K562 (cell line): ENCODE results near the gene SMARCA4. TPM values are rescaled to one million over a fixed set of nuclear protein-coding genes. Genes with fewer than 3 reads are reported as not detected.

Source experiments
- ATAC-seq: fragments of 200-7000 bp; cut with Tn5 transposase; 3 replicates; pipeline ENCODE4 v1.9.1; 2020; ENCODE audit warnings: moderate library complexity
- BruUV-seq: library from RNA; stranded (reverse); fragments of 400-500 nt; replicated peaks from 2 replicates; lab custom pipeline; 2021; lab: Mats Ljungman, UMichigan
- CTCF ChIA-PET: fragments of 300-600 bp; formaldehyde crosslinking; extraction: SDS; loops from one replicate; lab custom pipeline; 2021; ENCODE audit warnings: low intra/inter-chr PET ratio; lab: Yijun Ruan, JAX
- POLR2A ChIA-PET: fragments of 300-600, 350-650 bp; sonication (Branson Sonifier 250); formaldehyde crosslinking; extraction: SDS; loops from one replicate; lab custom pipeline; 2021; ENCODE audit warnings: antibody characterized with exemption, inconsistent platforms; lab: Yijun Ruan, JAX
- DNase-seq, 4 experiments: peaks; one replicate each; pipeline versions ENCODE4 v3.0.0 to v3.0.0-alpha.2; 2011 to 2018; ENCODE audit warnings: low spot score in 3 of 4, mixed read lengths in 3 of 4; ENCODE audit errors: extremely low read depth in 1 of 4
- FAIRE-seq: peaks from 2 replicates; lab custom pipeline; 2011; peaks lifted over from hg19 to GRCh38; lab: Jason Lieb, UNC
- H2AFZ ChIP-seq: 2 replicates; pipeline ENCODE4 v1.6.0; 2011; ENCODE audit warnings: low read depth, low read length, control low read depth, inconsistent platforms
- H3K27ac ChIP-seq: fragments of 200-600 bp; 3 replicates; pipeline ENCODE4 v1.8.0; 2011; ENCODE audit warnings: low read depth, mild to moderate bottlenecking, control low read depth, inconsistent platforms, low read length, moderate library complexity, mixed read lengths; ENCODE audit errors: extremely low read depth
- H3K27me3 ChIP-seq, 2 experiments: fragments of 300-600 bp in 1 of 2; 2 replicates in 1 of 2; 3 replicates in 1 of 2; pipeline versions ENCODE4 v1.6.0 to v1.8.0; 2011; ENCODE audit warnings: inconsistent platforms in 2 of 2, low read length in 2 of 2, mild to moderate bottlenecking in 1 of 2, mixed read lengths in 1 of 2, moderate library complexity in 1 of 2; ENCODE audit not compliant: control insufficient read depth in 2 of 2, insufficient read depth in 2 of 2
- H3K36me3 ChIP-seq: fragments of 300-600 bp; 3 replicates; pipeline ENCODE4 v1.8.0; 2011; ENCODE audit warnings: mild to moderate bottlenecking, low read length, inconsistent platforms; ENCODE audit not compliant: control insufficient read depth, insufficient read depth
- H3K4me1 ChIP-seq, 2 experiments: fragments of 200-600 bp in 1 of 2; replicated peaks in 1 of 2; 2 replicates in 1 of 2; 3 replicates in 1 of 2; pipeline versions ENCODE4 v1.5.1 to v1.8.0; 2011; ENCODE audit warnings: inconsistent platforms in 2 of 2, low read length in 2 of 2, mild to moderate bottlenecking in 1 of 2, mixed read lengths in 1 of 2, moderate library complexity in 1 of 2; ENCODE audit not compliant: control insufficient read depth in 2 of 2, insufficient read depth in 2 of 2
- H3K4me2 ChIP-seq: 2 replicates; pipeline ENCODE4 v1.6.1; 2011; ENCODE audit warnings: low read length, control low read depth, inconsistent platforms, mixed read lengths; ENCODE audit not compliant: insufficient read depth
- H3K4me3 ChIP-seq: fragments of 200-600 bp; sonication (generic), shearing (Covaris generic); 2 replicates; pipeline ENCODE4 v1.5.1; 2016; ENCODE audit warnings: control low read depth, inconsistent platforms
- H3K79me2 ChIP-seq: fragments of 200-600 bp; 3 replicates; pipeline ENCODE4 v1.8.0; 2011; ENCODE audit warnings: low read length, inconsistent platforms; ENCODE audit not compliant: control insufficient read depth, insufficient read depth
- H3K9ac ChIP-seq, 2 experiments: 2 replicates each; pipeline versions ENCODE4 v1.6.0 to v1.6.1; 2011; ENCODE audit warnings: low read depth in 2 of 2, low read length in 2 of 2, control low read depth in 1 of 2, inconsistent platforms in 1 of 2, mild to moderate bottlenecking in 1 of 2, mixed read lengths in 1 of 2; ENCODE audit not compliant: insufficient read depth in 1 of 2
- H3K9me1 ChIP-seq: one replicate; pipeline ENCODE4 v1.6.0; 2011; ENCODE audit warnings: inconsistent platforms, mild to moderate bottlenecking, low read length, moderate library complexity; ENCODE audit not compliant: control insufficient read depth, insufficient read depth
- H3K9me3 ChIP-seq: replicated peaks from 2 replicates; pipeline ENCODE4 v1.5.1; 2011; ENCODE audit warnings: low read depth, low read length, inconsistent platforms; ENCODE audit not compliant: control insufficient read depth, insufficient read depth
- H4K20me1 ChIP-seq: replicated peaks from 2 replicates; pipeline ENCODE4 v1.6.1; 2011; ENCODE audit warnings: low read length, inconsistent platforms, mixed read lengths; ENCODE audit not compliant: control insufficient read depth, insufficient read depth
- CCNT2 ChIP-seq: IDR thresholded peaks from 2 replicates; pipeline ENCODE4 v1.6.1; 2011; ENCODE audit warnings: borderline replicate concordance, low read depth, mild to moderate bottlenecking, moderate library complexity, mixed read lengths, low read length; ENCODE audit not compliant: insufficient read length; ENCODE audit errors: extremely low read depth
- CEBPG ChIP-seq, 3 experiments: fragments of 200-800 bp in 1 of 3; sonication (Bioruptor generic) in 1 of 3; sonication (generic) in 1 of 3; formaldehyde crosslinking in 1 of 3; IDR thresholded peaks in 2 of 3; conservative IDR thresholded peaks in 1 of 3; 2 replicates each; pipeline versions ENCODE4 v1.6.1 to v1.8.0; 2016 to 2022; ENCODE audit warnings: missing compliant biosample characterization in 2 of 3, missing genetic modification characterization in 2 of 3, mild to moderate bottlenecking in 1 of 3, missing genetic modification reagents in 1 of 3
- ELF2 ChIP-seq: fragments of 250-450 bp; sonication (Bioruptor Pico); IDR thresholded peaks from 2 replicates; pipeline ENCODE4 v1.5.0; 2021; ENCODE audit warnings: mild to moderate bottlenecking
- KDM5B ChIP-seq: fragments of 200-600 bp; sonication (generic); IDR thresholded peaks from 2 replicates; pipeline ENCODE4 v1.6.1; 2012; ENCODE audit warnings: low read depth, mild to moderate bottlenecking, moderate library complexity, low read length, control low read depth, inconsistent platforms; ENCODE audit not compliant: insufficient replicate concordance
- KLF13 ChIP-seq: fragments of 450-650 bp; IDR thresholded peaks from 2 replicates; pipeline ENCODE4 v1.6.1; 2016; ENCODE audit warnings: missing genetic modification characterization, low read depth, mild to moderate bottlenecking, missing compliant biosample characterization, moderate library complexity, borderline replicate concordance
- RBM14 ChIP-seq: fragments of 200-400 bp; formaldehyde crosslinking; IDR thresholded peaks from 2 replicates; pipeline ENCODE4 v1.6.1; 2018; ENCODE audit warnings: low read depth, mild to moderate bottlenecking, low read length, moderate library complexity, borderline replicate concordance; ENCODE audit not compliant: insufficient read depth
- ZFP91 ChIP-seq: sonication (generic); formaldehyde crosslinking; IDR thresholded peaks from 2 replicates; pipeline ENCODE4 v1.8.0; 2022; ENCODE audit warnings: mild to moderate bottlenecking, missing genetic modification reagents
- ZNF551 ChIP-seq: fragments of 250-450 bp; sonication (Bioruptor Pico); IDR thresholded peaks from 2 replicates; pipeline ENCODE4 v1.5.0; 2021; ENCODE audit warnings: mild to moderate bottlenecking, moderate library complexity
- WGBS: fragments of 100-300 bp; shearing (Covaris generic); methylation state at CpG from one replicate; pipeline ENCODE4 v1.1.6; 2016; ENCODE audit warnings: low coverage, mixed read lengths; ENCODE audit not compliant: insufficient coverage; ENCODE audit errors: missing lambda C conversion rate; 5-methylcytosine and 5-hydroxymethylcytosine counted together
- in situ Hi-C: fragments of 300-500 bp; cut with MboI; formaldehyde crosslinking; loops from 4 replicates; pipeline ENCODE4 v1.15.0; 2018; ENCODE audit warnings: inconsistent platforms, mixed read lengths
- intact Hi-C: fragments of 100-400 bp; cut with micrococcal nuclease; formaldehyde crosslinking; loops from 2 replicates; pipeline ENCODE4 v1.14.2; 2022
- polyA plus RNA-seq, 8 experiments: library from polyadenylated mRNA; depleted of rRNA in 4 of 8; stranded (reverse) in 5 of 8; unstranded in 3 of 8; fragments of >200 nt; fragmentation: Nextera tagmentation in 2 of 8; fragmentation: Illumina TruSeq in 1 of 8; extraction: Ambion mirVana in 2 of 8; extraction: Trizol in 1 of 8; gene quantifications; 2 replicates each; pipeline versions ENCODE4 v1.2.1 to v1.2.3, GENCODE V29; 2011 to 2014; ENCODE audit warnings: inconsistent platforms in 1 of 8, missing spikeins in 1 of 8
- total RNA-seq, 7 experiments: library from RNA; depleted of rRNA in 6 of 7; stranded (reverse); fragments of >200 nt in 6 of 7; fragmentation: Illumina TruSeq in 2 of 7; extraction: Trizol in 2 of 7; gene quantifications; 2 replicates each; pipeline versions ENCODE4 v1.2.1 to v1.2.3, GENCODE V29; 2011 to 2021; ENCODE audit warnings: low replicate concordance in 1 of 7

Gene SMARCA4
- total and polyA plus RNA-seq, 9 of the 15 experiments (the other 6 are each of a cell fraction or from before 2014, with no cell fraction given), result 19.3 to 207 (median 52.1) TPM

GRCh38 chr19:10975374-10976130 lies 14.7 kb downstream of the SMARCA4 start:
- peak overlapping the region in 1 of 2 experiments; percentile 82; a peak in 1 of 4 replicates for H3K9ac ChIP-seq
- BruUV-seq, result no TSS peak
- peaks cover 15% of the 10 kb centered on the region for H4K20me1 ChIP-seq
- no peak overlapping the region for H2AFZ ChIP-seq
- DNase-seq, result no peak
- POLR2A ChIA-PET, result interaction anchor here (0.6 to 1.3 kb wide), 3 partner anchors 11 to 559 kb away, joined by 3 to 5 read pairs (median 4); no protein-coding TSS in a partner anchor
- H3K9me1 ChIP-seq, result peaks cover 4% of the 10 kb centered on the region
- no peak overlapping the region for H3K4me2 ChIP-seq
- H3K4me1 ChIP-seq, result peaks cover 0 to 10% of the 10 kb centered on the region in 2 experiments; a peak in 2 of 5 replicates
- no peak overlapping the region for H3K4me3 ChIP-seq
- 87% methylated on average over 19 of the region's 19 CpGs for WGBS
- no peaks in the 10 kb centered on the region for H3K27me3 ChIP-seq
- peaks cover 94% of the 10 kb centered on the region for H3K79me2 ChIP-seq
- TF ChIP-seq KLF13, result no peak
- TF ChIP-seq RBM14, result no peak
- no peak for TF ChIP-seq ZFP91 (CRISPR knock-in tag)
- TF ChIP-seq CEBPG (CRISPR knock-in tag; IDR thresholded peaks at IDR 0.05), result no peak
- no peak for TF ChIP-seq CEBPG (tag; conservative IDR thresholded peaks at IDR 0.05 in 1 of 2, IDR thresholded peaks at IDR 0.05 in 1 of 2)
- no peak for TF ChIP-seq ELF2
- TF ChIP-seq ZNF551 (CRISPR knock-in tag), result no peak
- no peak for TF ChIP-seq KDM5B
- no peak for TF ChIP-seq CCNT2
- FAIRE-seq, result no peak
- ATAC-seq, result no peak
- CTCF ChIA-PET, result no interaction called here
- intact Hi-C loops (no loop called here), in situ Hi-C loops (no loop called here)
- no peak overlapping the region; the same call in 2 of the 3 replicates for H3K27ac ChIP-seq
- peaks cover 21% of the 10 kb centered on the region; the same call in 2 of the 3 replicates for H3K36me3 ChIP-seq
- H3K9me3 ChIP-seq, result no peaks in the 10 kb centered on the region; the same call in 1 of the 2 replicates
